ENCODE data around the gene TRPM2. TPM values are rescaled to one million over a fixed set of nuclear protein-coding genes. Genes with fewer than 3 reads are reported as not detected.

TRPM2 gene
- total and polyA plus RNA-seq, 7 experiments from 2014 or later: 1.2 to 29.6 (median 2.0) TPM

- Histone ChIP-seq H3K4me3 (ENCODE audit: low read length) (no peak overlapping the region), H3K9me3 (ENCODE audit: control insufficient read depth in 2 of 3, low read length in 3 of 3) (no peaks in the 10 kb centered on the region), H3K27me3 (ENCODE audit: control insufficient read depth in 2 of 2, insufficient read depth in 2 of 2, low read length in 2 of 2) (no peaks in the 10 kb centered on the region), H3K27ac (ENCODE audit: low read depth, low read length) (no peak overlapping the region), H3K4me1 (ENCODE audit: control insufficient read depth in 2 of 2, insufficient read depth in 2 of 2, low read length in 2 of 2) (no peaks in the 10 kb centered on the region), H3K36me3 (ENCODE audit: control insufficient read depth in 2 of 3, insufficient read depth in 3 of 3, low read length in 3 of 3) (peaks cover 0 to 4% (median 0%) of the 10 kb centered on the region in 3 experiments)
- Mint-ChIP-seq H3K9me3 (peaks cover 0 to 8% (median 0%) of the 10 kb centered on the region in 11 donors), H3K27ac (no peak overlapping the region), H3K27me3 (no peaks in the 10 kb centered on the region), H3K4me1 (peaks cover 0 to 5% (median 0%) of the 10 kb centered on the region in 7 donors), H3K36me3 (peaks cover 0 to 38% (median 9%) of the 10 kb centered on the region in 5 donors), H3K4me3 (no peak overlapping the region)
- no peak for ATAC-seq
- intact Hi-C loops (cut with micrococcal nuclease): no loop called here
- POLR2A ChIA-PET: no interaction called here
- CTCF ChIA-PET: no interaction called here
- DNase-seq: no peak
Measured at GRCh38 chr21:44418876-44419230, 65.4 kb downstream of the TRPM2 start.

GRCh38 chr21:44419679-44420078 lies 66.3 kb downstream of the TRPM2 start:
- H3K4me3 ChIP-seq (ENCODE audit: low read length): no peak overlapping the region
- DNase-seq (no peak), ATAC-seq (no peak)
- intact Hi-C loops (cut with micrococcal nuclease): loop anchor here in 1 of 2 donors (10.0 kb wide), 1 partner anchor 85 kb away; the partner anchor contains the start of gene CFAP410
- Mint-ChIP-seq H3K4me3 (no peak overlapping the region), H3K27me3 (no peaks in the 10 kb centered on the region), H3K36me3 (peaks cover 0 to 31% (median 9%) of the 10 kb centered on the region in 5 donors), H3K27ac (no peak overlapping the region), H3K4me1 (peaks cover 0 to 5% (median 0%) of the 10 kb centered on the region in 7 donors), H3K9me3 (peaks cover 0 to 8% (median 0%) of the 10 kb centered on the region in 11 donors)
- POLR2A ChIA-PET: no interaction called here
- H3K36me3 ChIP-seq (ENCODE audit: control insufficient read depth in 2 of 3, insufficient read depth in 3 of 3, low read length in 3 of 3): no peaks in the 10 kb centered on the region
- no peaks in the 10 kb centered on the region for H3K4me1 ChIP-seq (ENCODE audit: control insufficient read depth in 2 of 2, insufficient read depth in 2 of 2, low read length in 2 of 2)
- no peaks in the 10 kb centered on the region for H3K27me3 ChIP-seq (ENCODE audit: control insufficient read depth in 2 of 2, insufficient read depth in 2 of 2, low read length in 2 of 2)
- no peak overlapping the region for H3K27ac ChIP-seq (ENCODE audit: low read depth, low read length)
- no peaks in the 10 kb centered on the region for H3K9me3 ChIP-seq (ENCODE audit: control insufficient read depth in 2 of 3, low read length in 3 of 3)
- CTCF ChIA-PET: interaction anchor here (0.7 kb wide), 1 partner anchor 9 kb away, joined by 3 read pairs; no protein-coding TSS in a partner anchor

- H3K4me1 ChIP-seq (ENCODE audit: control insufficient read depth in 2 of 2, insufficient read depth in 2 of 2, low read length in 2 of 2): no peaks in the 10 kb centered on the region
- no peak overlapping the region for H3K4me3 ChIP-seq (ENCODE audit: low read length)
- ATAC-seq (no peak), DNase-seq (no peak)
- H3K9me3 ChIP-seq (ENCODE audit: control insufficient read depth in 2 of 3, low read length in 3 of 3): no peaks in the 10 kb centered on the region
- no peak overlapping the region for H3K27ac Mint-ChIP-seq
- no peak overlapping the region for H3K4me3 Mint-ChIP-seq
- H3K9me3 Mint-ChIP-seq: peaks cover 0 to 8% (median 0%) of the 10 kb centered on the region in 11 donors
- no peaks in the 10 kb centered on the region for H3K27me3 ChIP-seq (ENCODE audit: control insufficient read depth in 2 of 2, insufficient read depth in 2 of 2, low read length in 2 of 2)
- ChIA-PET POLR2A (no interaction called here), CTCF (interaction anchor here (0.7 kb wide), 1 partner anchor 8 kb away, joined by 3 read pairs; no protein-coding TSS in a partner anchor)
- H3K27me3 Mint-ChIP-seq: no peaks in the 10 kb centered on the region
- H3K36me3 ChIP-seq (ENCODE audit: control insufficient read depth in 2 of 3, insufficient read depth in 3 of 3, low read length in 3 of 3): no peaks in the 10 kb centered on the region
- peaks cover 0 to 26% (median 9%) of the 10 kb centered on the region in 5 donors for H3K36me3 Mint-ChIP-seq
- H3K27ac ChIP-seq (ENCODE audit: low read depth, low read length): no peak overlapping the region
- intact Hi-C loops (cut with micrococcal nuclease): loop anchor here in 1 of 2 donors (10.0 kb wide), 1 partner anchor 86 kb away; the partner anchor contains the start of gene CFAP410
- H3K4me1 Mint-ChIP-seq: peaks cover 0 to 5% (median 0%) of the 10 kb centered on the region in 7 donors
Measured at GRCh38 chr21:44420416-44421205, 67.2 kb downstream of the TRPM2 start.

- ChIA-PET POLR2A (no interaction called here), CTCF (no interaction called here)
- no peaks in the 10 kb centered on the region for H3K36me3 ChIP-seq (ENCODE audit: control insufficient read depth in 2 of 3, insufficient read depth in 3 of 3, low read length in 3 of 3)
Measured at GRCh38 chr21:44421901-44422840, 68.8 kb downstream of the TRPM2 start.

GRCh38 chr21:44423312-44423821 lies 69.9 kb downstream of the TRPM2 start:
- Mint-ChIP-seq H3K4me3 (no peak overlapping the region), H3K36me3 (peaks cover 0 to 23% (median 9%) of the 10 kb centered on the region in 5 donors), H3K4me1 (peaks cover 0 to 6% (median 0%) of the 10 kb centered on the region in 7 donors), H3K27me3 (no peaks in the 10 kb centered on the region), H3K27ac (no peak overlapping the region), H3K9me3 (peaks cover 0 to 8% (median 0%) of the 10 kb centered on the region in 11 donors)
- no peaks in the 10 kb centered on the region for H3K9me3 ChIP-seq (ENCODE audit: control insufficient read depth in 2 of 3, low read length in 3 of 3)
- no peak overlapping the region for H3K27ac ChIP-seq (ENCODE audit: low read depth, low read length)
- ChIA-PET POLR2A (no interaction called here), CTCF (no interaction called here)
- no peaks in the 10 kb centered on the region for H3K4me1 ChIP-seq (ENCODE audit: control insufficient read depth in 2 of 2, insufficient read depth in 2 of 2, low read length in 2 of 2)
- ATAC-seq: no peak
- intact Hi-C loops (cut with micrococcal nuclease): loop anchor here in 1 of 2 donors (10.0 kb wide), 1 partner anchor 89 kb away; the partner anchor contains the start of gene CFAP410
- H3K36me3 ChIP-seq (ENCODE audit: control insufficient read depth in 2 of 3, insufficient read depth in 3 of 3, low read length in 3 of 3): no peaks in the 10 kb centered on the region
- H3K27me3 ChIP-seq (ENCODE audit: control insufficient read depth in 2 of 2, insufficient read depth in 2 of 2, low read length in 2 of 2): no peaks in the 10 kb centered on the region
- no peak for DNase-seq
- H3K4me3 ChIP-seq (ENCODE audit: low read length): no peak overlapping the region

More at GRCh38 chr21:44421901-44422840, 68.8 kb downstream of the TRPM2 start:
- Histone ChIP-seq H3K27ac (ENCODE audit: low read depth, low read length) (no peak overlapping the region), H3K27me3 (ENCODE audit: control insufficient read depth in 2 of 2, insufficient read depth in 2 of 2, low read length in 2 of 2) (no peaks in the 10 kb centered on the region), H3K9me3 (ENCODE audit: control insufficient read depth in 2 of 3, low read length in 3 of 3) (no peaks in the 10 kb centered on the region), H3K4me3 (ENCODE audit: low read length) (no peak overlapping the region), H3K4me1 (ENCODE audit: control insufficient read depth in 2 of 2, insufficient read depth in 2 of 2, low read length in 2 of 2) (no peaks in the 10 kb centered on the region)
- ATAC-seq: no peak
- Mint-ChIP-seq H3K4me3 (no peak overlapping the region), H3K9me3 (peaks cover 0 to 8% (median 0%) of the 10 kb centered on the region in 11 donors), H3K4me1 (peaks cover 0 to 5% (median 0%) of the 10 kb centered on the region in 7 donors), H3K27ac (no peak overlapping the region), H3K36me3 (peaks cover 0 to 21% (median 9%) of the 10 kb centered on the region in 5 donors), H3K27me3 (no peaks in the 10 kb centered on the region)
- intact Hi-C loops (cut with micrococcal nuclease): loop anchor here in 1 of 2 donors (10.0 kb wide), 1 partner anchor 87 kb away; the partner anchor contains the start of gene CFAP410
- no peak for DNase-seq

GRCh38 chr21:44423941-44424607 lies 70.7 kb downstream of the TRPM2 start:
- Histone ChIP-seq H3K9me3 (ENCODE audit: control insufficient read depth in 2 of 3, low read length in 3 of 3) (no peaks in the 10 kb centered on the region), H3K27ac (ENCODE audit: low read depth, low read length) (no peak overlapping the region), H3K27me3 (ENCODE audit: control insufficient read depth in 2 of 2, insufficient read depth in 2 of 2, low read length in 2 of 2) (no peaks in the 10 kb centered on the region), H3K4me3 (ENCODE audit: low read length) (no peak overlapping the region), H3K36me3 (ENCODE audit: control insufficient read depth in 2 of 3, insufficient read depth in 3 of 3, low read length in 3 of 3) (no peaks in the 10 kb centered on the region), H3K4me1 (ENCODE audit: control insufficient read depth in 2 of 2, insufficient read depth in 2 of 2, low read length in 2 of 2) (no peaks in the 10 kb centered on the region)
- peaks cover 0 to 22% (median 7%) of the 10 kb centered on the region in 5 donors for H3K36me3 Mint-ChIP-seq
- ATAC-seq (no peak), DNase-seq (no peak)
- peaks cover 0 to 6% (median 0%) of the 10 kb centered on the region in 7 donors for H3K4me1 Mint-ChIP-seq
- no peak overlapping the region for H3K27ac Mint-ChIP-seq
- ChIA-PET CTCF (no interaction called here), POLR2A (no interaction called here)
- no peaks in the 10 kb centered on the region for H3K27me3 Mint-ChIP-seq
- no peak overlapping the region for H3K4me3 Mint-ChIP-seq
- intact Hi-C loops (cut with micrococcal nuclease): loop anchor here in 1 of 2 donors (10.0 kb wide), 1 partner anchor 89 kb away; the partner anchor contains the start of gene CFAP410
- H3K9me3 Mint-ChIP-seq: peaks cover 0 to 11% (median 1%) of the 10 kb centered on the region in 11 donors
